Hepatocyte (in vitro differentiated cells): Measurements from ENCODE around the gene APEX1. TPM values are rescaled to one million over a fixed set of nuclear protein-coding genes. Genes with fewer than 3 reads are reported as not detected.

Experiments
- polyA plus RNA-seq: library from polyadenylated mRNA; unstranded; fragments of >200 nt; fragmentation: Nextera tagmentation; extraction: Ambion mirVana; gene quantifications from 2 replicates; pipeline ENCODE4 v1.2.1, GENCODE V29; 2016
- small RNA-seq: library from RNA; depleted of rRNA; stranded (forward); fragments of <200 nt; gene quantifications from one replicate; pipeline ENCODE3, GENCODE V24; 2014
- total RNA-seq: library from RNA; depleted of rRNA; stranded (reverse); fragments of >200 nt; gene quantifications from 2 replicates; pipeline ENCODE4 v1.2.3, GENCODE V29; 2014

APEX1 gene
- total and polyA plus RNA-seq, 2 experiments from 2014 or later, result 56.5 to 147 TPM

Small RNA genes lying within 50 kb of the gene (small RNA-seq; reads per million reads assigned to genes)
- 0.22 reads per million for gene RNA5SP382

Other genes with a start within 250 kb of the APEX1 start
- not detected in 2 replicates for gene OR11H6, start 231.5 kb upstream of the APEX1 start, total RNA-seq
- not detected in 2 replicates for gene OR11H6, start 231.5 kb upstream of the APEX1 start, polyA plus RNA-seq
- not detected in 2 replicates for gene OR11H7, start 226.2 kb upstream of the APEX1 start, total RNA-seq
- gene OR11H7, start 226.2 kb upstream of the APEX1 start, polyA plus RNA-seq, result not detected in 2 replicates
- not detected in 2 replicates for gene OR11H4, start 215.9 kb upstream of the APEX1 start, total RNA-seq
- gene OR11H4, start 215.9 kb upstream of the APEX1 start, polyA plus RNA-seq, result not detected in 2 replicates
- gene TTC5, start 149.3 kb upstream of the APEX1 start, total RNA-seq, result 10.8 and 11.2 TPM in 2 replicates
- 13.0 and 17.4 TPM in 2 replicates for gene TTC5, start 149.3 kb upstream of the APEX1 start, polyA plus RNA-seq
- gene CCNB1IP1, start 121.9 kb upstream of the APEX1 start, total RNA-seq, result 84.8 and 88.5 TPM in 2 replicates
- gene CCNB1IP1, start 121.9 kb upstream of the APEX1 start, polyA plus RNA-seq, result 21.0 and 21.3 TPM in 2 replicates
- gene PARP2, start 111.6 kb upstream of the APEX1 start, total RNA-seq, result 9.8 and 13.9 TPM in 2 replicates
- gene PARP2, start 111.6 kb upstream of the APEX1 start, polyA plus RNA-seq, result 23.4 and 28.5 TPM in 2 replicates
- gene TEP1, start 41.7 kb upstream of the APEX1 start, total RNA-seq, result 24.4 and 29.4 TPM in 2 replicates
- 10.7 and 12.0 TPM in 2 replicates for gene TEP1, start 41.7 kb upstream of the APEX1 start, polyA plus RNA-seq
- gene KLHL33, start 19.1 kb upstream of the APEX1 start, total RNA-seq, result not detected in 2 replicates
- gene KLHL33, start 19.1 kb upstream of the APEX1 start, polyA plus RNA-seq, result 0.05 and 0.19 TPM in 2 replicates
- gene OSGEP, start 414 bp upstream of the APEX1 start, total RNA-seq, result 51.6 and 60.1 TPM in 2 replicates
- 36.2 and 41.3 TPM in 2 replicates for gene OSGEP, start 414 bp upstream of the APEX1 start, polyA plus RNA-seq
- 40.1 and 48.2 TPM in 2 replicates for gene PIP4P1, start 6.2 kb downstream of the APEX1 start, total RNA-seq
- gene PIP4P1, start 6.2 kb downstream of the APEX1 start, polyA plus RNA-seq, result 85.0 and 85.9 TPM in 2 replicates
- gene PNP, start 14.2 kb downstream of the APEX1 start, total RNA-seq, result 69.2 and 81.2 TPM in 2 replicates
- 51.0 and 60.4 TPM in 2 replicates for gene PNP, start 14.2 kb downstream of the APEX1 start, polyA plus RNA-seq
- not detected in 2 replicates for gene RNASE10, start 50.3 kb downstream of the APEX1 start, total RNA-seq
- 0.54 and 1.00 TPM in 2 replicates for gene RNASE10, start 50.3 kb downstream of the APEX1 start, polyA plus RNA-seq
- not detected in 2 replicates for gene RNASE9, start 105.8 kb downstream of the APEX1 start, total RNA-seq
- gene RNASE9, start 105.8 kb downstream of the APEX1 start, polyA plus RNA-seq, result not detected in 2 replicates
- gene RNASE11, start 132.8 kb downstream of the APEX1 start, total RNA-seq, result not detected in 2 replicates
- gene RNASE11, start 132.8 kb downstream of the APEX1 start, polyA plus RNA-seq, result not detected in 2 replicates
- gene RNASE12, start 136.2 kb downstream of the APEX1 start, total RNA-seq, result not detected in 2 replicates
- gene RNASE12, start 136.2 kb downstream of the APEX1 start, polyA plus RNA-seq, result not detected in 2 replicates
- gene OR6S1, start 186.5 kb downstream of the APEX1 start, total RNA-seq, result not detected in 2 replicates
- gene OR6S1, start 186.5 kb downstream of the APEX1 start, polyA plus RNA-seq, result not detected in 2 replicates
- gene RNASE4, start 229.3 kb downstream of the APEX1 start, total RNA-seq, result 76.8 and 96.2 TPM in 2 replicates
- 31.1 and 44.5 TPM in 2 replicates for gene RNASE4, start 229.3 kb downstream of the APEX1 start, polyA plus RNA-seq
- 72.6 and 79.1 TPM in 2 replicates for gene ANG, start 233.5 kb downstream of the APEX1 start, total RNA-seq
- gene ANG, start 233.5 kb downstream of the APEX1 start, polyA plus RNA-seq, result 67.4 and 103 TPM in 2 replicates